Endothelial cell of umbilical vein (primary cell): ENCODE results near the gene VPS8.

ENCODE experiments used
- CTCF ChIP-seq, 2 donors: IDR thresholded peaks; 1 replicate in 1 of 2; 2 replicates in 1 of 2; pipeline ENCODE4 v1.5.1; 2011; ENCODE audit warnings: low read length in 2 of 2, mild to moderate bottlenecking in 2 of 2, moderate library complexity in 2 of 2, control low read depth in 1 of 2, inconsistent platforms in 1 of 2, low read depth in 1 of 2; ENCODE audit not compliant: insufficient read depth in 1 of 2; ENCODE audit errors: extremely low read depth in 1 of 2
- EZH2 ChIP-seq: IDR thresholded peaks from 2 replicates; pipeline ENCODE4 v1.6.1; 2012; ENCODE audit warnings: borderline replicate concordance, low read depth, mild to moderate bottlenecking, moderate library complexity, low read length, inconsistent platforms; ENCODE audit not compliant: severe bottlenecking
- FOS ChIP-seq: IDR thresholded peaks from 2 replicates; pipeline ENCODE4 v1.6.1; 2011; ENCODE audit warnings: mild to moderate bottlenecking, low read length, moderate library complexity, borderline replicate concordance; ENCODE audit not compliant: insufficient read depth
- GATA2 ChIP-seq: IDR thresholded peaks from 2 replicates; pipeline ENCODE4 v1.7.0; 2011; ENCODE audit warnings: low read depth, mild to moderate bottlenecking, moderate library complexity, mixed read lengths, low read length; ENCODE audit not compliant: insufficient read length, insufficient read depth
- JUN ChIP-seq: IDR thresholded peaks from 2 replicates; pipeline ENCODE4 v1.6.1; 2011; ENCODE audit warnings: borderline replicate concordance, low read depth; ENCODE audit not compliant: insufficient read length, insufficient read depth
- MAX ChIP-seq: IDR thresholded peaks from 2 replicates; pipeline ENCODE4 v1.6.1; 2011; ENCODE audit not compliant: insufficient read depth, insufficient read length
- POLR2A ChIP-seq: IDR thresholded peaks from 2 replicates; pipeline ENCODE4 v1.6.1; 2012; ENCODE audit warnings: low read depth, mild to moderate bottlenecking, control low read depth, low read length
- POLR2AphosphoS5 ChIP-seq: IDR thresholded peaks from 2 replicates; pipeline ENCODE4 v1.6.1; 2012; ENCODE audit warnings: low read depth, mild to moderate bottlenecking, control low read depth, low read length, moderate library complexity; ENCODE audit not compliant: insufficient read depth

- no peak for TF ChIP-seq EZH2
- TF ChIP-seq CTCF (IDR thresholded peaks at IDR 0.05; ENCODE audit: extremely low read depth in 1 of 2, insufficient read depth in 1 of 2, low read depth in 1 of 2, low read length in 2 of 2): no peak
- no peak for TF ChIP-seq POLR2A
- no peak for TF ChIP-seq POLR2AphosphoS5
- TF ChIP-seq FOS: no peak
- no peak for TF ChIP-seq MAX
- no peak for TF ChIP-seq JUN
- no peak for TF ChIP-seq GATA2
Observed at GRCh38 chr3:184942735-184943134, 130.8 kb downstream of the VPS8 start.
